Activated CD8-positive, alpha-beta memory T cell treated with anti-CD3 and anti-CD28 coated beads, Interleukin-2, amount 50 U/mL, for 4 hours (primary cell): ENCODE measurements around the gene ALOX5AP.

ENCODE experiments used
- DNase-seq: peaks from one replicate; pipeline ENCODE4 v3.0.0-alpha.2; 2020

Gene ALOX5AP

GRCh38 chr13:30715372-30715756, 20.0 kb upstream of the ALOX5AP start:
- DNase-seq: no peak

- DNase-seq: no peak
These were observed 19.5 kb upstream of the ALOX5AP start for GRCh38 chr13:30715837-30716236.

GRCh38 chr13:30718661-30719524, 16.4 kb upstream of the ALOX5AP start:
- DNase-seq: no peak

- no peak for DNase-seq
These were observed 15.8 kb upstream of the ALOX5AP start for GRCh38 chr13:30719525-30719914.

GRCh38 chr13:30720172-30720869, 15.0 kb upstream of the ALOX5AP start:
- DNase-seq: no peak

- DNase-seq: no peak
These were observed 13.4 kb upstream of the ALOX5AP start for GRCh38 chr13:30721936-30722335.

GRCh38 chr13:30722361-30722760, 13.0 kb upstream of the ALOX5AP start:
- DNase-seq: no peak

- DNase-seq: no peak
These were observed 10.6 kb upstream of the ALOX5AP start for GRCh38 chr13:30724778-30725177.

- DNase-seq: no peak
These were observed 9.8 kb upstream of the ALOX5AP start for GRCh38 chr13:30725326-30726085.

GRCh38 chr13:30726192-30726591, 9.2 kb upstream of the ALOX5AP start:
- DNase-seq: no peak

GRCh38 chr13:30727491-30728355, 7.6 kb upstream of the ALOX5AP start:
- DNase-seq: no peak

- DNase-seq: no peak
These were observed 5.5 kb upstream of the ALOX5AP start for GRCh38 chr13:30729801-30730200.

GRCh38 chr13:30730526-30730925, 4.8 kb upstream of the ALOX5AP start:
- DNase-seq: no peak

GRCh38 chr13:30731361-30732045, 3.8 kb upstream of the ALOX5AP start:
- DNase-seq: no peak

GRCh38 chr13:30732046-30732390, 3.3 kb upstream of the ALOX5AP start:
- no peak for DNase-seq

- DNase-seq: no peak
These were observed 904 bp upstream of the ALOX5AP start for GRCh38 chr13:30734439-30734838.

GRCh38 chr13:30735872-30736175, 481 bp downstream of the ALOX5AP start:
- no peak for DNase-seq

GRCh38 chr13:30736461-30737320, 1.3 kb downstream of the ALOX5AP start:
- DNase-seq: no peak

GRCh38 chr13:30737511-30738337, 2.4 kb downstream of the ALOX5AP start:
- DNase-seq: no peak

- no peak for DNase-seq
These were observed 3.3 kb downstream of the ALOX5AP start for GRCh38 chr13:30738526-30739236.
